CMK (cell line): ENCODE results near the gene MIA.
"Not testable (repeated sequence)": the region's sequence is repeated elsewhere in the genome, so short reads cannot be mapped to it uniquely, and the experiment has no call there.

Source experiments
- DNase-seq: peaks from one replicate; pipeline ENCODE4 v3.0.0-alpha.2; 2010; ENCODE audit warnings: low read depth

Gene MIA

GRCh38 chr19:40803857-40804782, 28.8 kb downstream of the MIA start:
- DNase-seq, result no peak

GRCh38 chr19:40804783-40805242, 29.5 kb downstream of the MIA start:
- no peak for DNase-seq

DNA sequence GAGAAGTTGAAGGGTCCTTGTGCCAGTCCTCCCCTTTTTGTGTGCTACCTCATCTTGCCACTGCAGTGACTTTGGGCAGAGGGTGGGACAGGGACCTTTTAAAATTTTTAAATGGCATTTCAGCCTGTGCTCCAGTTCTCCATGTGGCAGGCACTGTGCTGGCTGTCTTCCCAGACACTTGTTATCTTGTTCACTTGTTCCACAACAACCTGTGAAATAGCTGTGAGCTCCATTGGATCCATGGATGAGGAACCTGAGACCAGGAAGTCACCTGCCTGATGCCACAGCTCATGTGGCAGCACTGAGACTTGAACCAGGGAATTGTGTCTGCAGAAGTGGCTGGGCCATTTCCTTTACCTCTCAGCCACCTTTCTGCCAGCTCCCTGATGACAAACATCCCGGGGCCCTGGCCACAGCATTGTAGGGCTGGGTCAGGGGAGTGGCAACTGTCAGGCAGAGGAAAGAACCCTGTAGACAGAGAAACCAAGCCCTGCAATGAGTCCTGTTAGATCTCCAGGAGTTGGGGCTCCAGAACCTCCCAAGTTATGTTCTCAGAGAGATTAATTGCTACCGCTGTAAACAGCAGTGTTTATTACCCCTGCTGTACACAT, 30.0 kb downstream of the MIA start:
- no peak for DNase-seq

DNA sequence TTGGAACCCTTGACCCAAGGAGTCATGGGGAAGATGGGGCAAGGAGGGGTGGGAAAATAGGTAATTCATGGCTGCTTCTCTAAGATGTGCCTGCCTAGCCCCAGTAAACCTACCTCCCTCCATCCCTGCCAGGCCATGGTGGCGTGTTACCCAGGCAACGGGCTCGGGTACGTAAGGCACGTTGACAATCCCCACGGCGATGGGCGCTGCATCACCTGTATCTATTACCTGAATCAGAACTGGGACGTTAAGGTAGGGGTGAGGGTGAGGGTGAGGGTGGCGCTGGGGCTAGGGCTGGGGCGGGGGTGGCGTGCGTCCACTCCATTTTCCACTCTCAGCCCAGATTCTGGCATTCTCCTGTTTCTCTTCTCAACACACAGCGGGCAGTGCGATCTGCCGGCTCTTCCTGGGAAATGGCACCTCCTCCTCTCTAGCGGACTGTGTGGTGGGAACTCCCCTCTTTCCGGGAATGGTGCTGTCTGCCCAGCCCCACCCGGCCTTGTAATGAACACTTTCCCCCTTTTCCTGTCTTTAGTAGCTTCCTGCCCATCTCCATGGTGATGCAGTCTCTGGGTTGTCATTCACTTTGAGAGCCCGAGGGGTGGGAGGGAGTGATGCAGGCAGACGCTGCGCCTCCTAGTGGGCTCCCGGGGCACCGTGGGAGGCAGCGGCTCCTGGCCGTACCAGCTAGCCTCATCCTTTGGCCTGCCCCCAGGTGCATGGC, 31.3 kb downstream of the MIA start:
- DNase-seq, result peak; percentile 53

- no peak for DNase-seq
These were observed 32.1 kb downstream of the MIA start for GRCh38 chr19:40807147-40808020.

GRCh38 chr19:40808021-40808325, 32.7 kb downstream of the MIA start:
- no peak for DNase-seq

GRCh38 chr19:40808497-40808896, 33.2 kb downstream of the MIA start:
- DNase-seq, result no peak

GRCh38 chr19:40809358-40810086, 34.2 kb downstream of the MIA start:
- DNase-seq, result no peak

DNA sequence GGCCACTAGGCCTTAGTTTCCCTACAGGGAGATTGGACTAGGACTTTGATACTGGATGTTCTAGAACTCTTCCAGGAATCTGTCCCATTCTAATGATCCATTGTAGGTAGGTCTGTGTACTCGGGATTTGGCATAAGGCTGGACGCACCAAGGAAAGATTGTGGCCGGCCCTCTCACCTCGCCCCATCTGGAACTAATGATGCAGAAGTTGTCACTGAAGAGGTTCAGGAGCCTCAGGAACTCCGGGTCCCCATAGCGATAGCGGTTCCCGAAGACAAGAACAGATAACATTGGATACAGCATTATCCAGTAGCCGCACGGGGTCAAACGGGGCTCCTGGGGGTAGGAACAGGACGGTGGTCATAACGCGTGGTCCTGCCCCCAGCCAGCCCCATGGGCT, 34.8 kb downstream of the MIA start:
- DNase-seq, result no peak

DNA sequence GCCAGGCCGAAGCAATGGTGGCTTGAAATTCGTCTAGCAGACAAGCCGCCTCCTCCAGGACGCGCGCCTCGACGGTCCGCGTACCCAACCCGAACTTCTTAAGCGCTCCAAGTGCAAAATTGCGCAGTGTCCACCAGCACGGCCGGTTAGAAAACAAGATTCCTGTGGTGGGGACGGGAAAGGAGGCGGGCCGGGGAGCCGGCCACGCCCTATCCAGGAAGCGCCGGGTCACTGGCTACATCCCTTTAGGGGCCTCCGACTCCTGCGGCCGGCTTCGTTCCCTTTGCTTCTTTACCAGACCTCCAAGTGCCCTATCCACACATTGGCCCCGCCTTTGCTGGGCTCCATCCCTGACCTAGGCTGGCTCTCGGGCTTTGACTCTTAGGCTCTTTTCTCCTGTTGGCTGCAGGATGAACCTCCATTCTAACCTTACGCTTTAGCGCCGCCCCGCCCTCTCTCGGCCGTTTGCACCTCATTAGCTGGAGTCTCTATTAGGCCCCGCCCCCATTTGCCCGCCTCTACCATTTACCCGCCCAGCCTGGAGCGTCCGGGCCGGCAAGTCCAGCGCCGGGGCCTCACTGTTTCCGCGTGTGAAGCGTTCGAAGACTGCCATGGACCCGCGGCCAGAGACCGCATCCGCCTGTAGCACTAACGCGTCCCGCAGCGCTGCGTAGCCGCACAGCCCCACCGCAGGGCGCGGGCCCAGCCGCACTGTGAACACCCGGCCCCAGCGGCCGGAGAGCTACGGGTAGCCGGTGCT, 35.5 kb downstream of the MIA start:
- DNase-seq, result peak; percentile 70

- no peak for DNase-seq
These were observed 36.4 kb downstream of the MIA start for GRCh38 chr19:40811478-40812341.

DNA sequence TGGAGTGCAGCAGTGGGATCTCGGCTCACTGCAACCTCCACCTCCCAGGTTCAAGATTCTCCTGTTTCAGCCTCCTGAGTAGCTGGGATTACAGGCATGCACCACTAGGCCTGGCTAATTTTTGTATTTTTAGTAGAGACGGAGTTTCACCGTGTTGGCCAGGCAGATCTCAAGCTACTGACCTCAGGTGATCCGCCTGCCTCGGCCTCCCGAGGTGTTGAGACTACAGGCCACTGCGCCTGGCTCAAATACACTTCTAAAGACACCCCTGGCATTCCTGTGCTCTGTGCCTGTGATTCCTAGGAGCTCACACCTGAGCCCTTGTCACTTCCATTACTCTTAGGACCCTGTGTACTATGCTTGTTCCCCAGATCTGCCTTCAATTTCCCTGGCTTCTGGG, 37.2 kb downstream of the MIA start:
- not testable (repeated sequence) for DNase-seq

GRCh38 chr19:40813182-40813581, 37.9 kb downstream of the MIA start:
- no peak for DNase-seq

- DNase-seq, result no peak
These were observed 39.9 kb downstream of the MIA start for GRCh38 chr19:40815223-40815622.

DNA sequence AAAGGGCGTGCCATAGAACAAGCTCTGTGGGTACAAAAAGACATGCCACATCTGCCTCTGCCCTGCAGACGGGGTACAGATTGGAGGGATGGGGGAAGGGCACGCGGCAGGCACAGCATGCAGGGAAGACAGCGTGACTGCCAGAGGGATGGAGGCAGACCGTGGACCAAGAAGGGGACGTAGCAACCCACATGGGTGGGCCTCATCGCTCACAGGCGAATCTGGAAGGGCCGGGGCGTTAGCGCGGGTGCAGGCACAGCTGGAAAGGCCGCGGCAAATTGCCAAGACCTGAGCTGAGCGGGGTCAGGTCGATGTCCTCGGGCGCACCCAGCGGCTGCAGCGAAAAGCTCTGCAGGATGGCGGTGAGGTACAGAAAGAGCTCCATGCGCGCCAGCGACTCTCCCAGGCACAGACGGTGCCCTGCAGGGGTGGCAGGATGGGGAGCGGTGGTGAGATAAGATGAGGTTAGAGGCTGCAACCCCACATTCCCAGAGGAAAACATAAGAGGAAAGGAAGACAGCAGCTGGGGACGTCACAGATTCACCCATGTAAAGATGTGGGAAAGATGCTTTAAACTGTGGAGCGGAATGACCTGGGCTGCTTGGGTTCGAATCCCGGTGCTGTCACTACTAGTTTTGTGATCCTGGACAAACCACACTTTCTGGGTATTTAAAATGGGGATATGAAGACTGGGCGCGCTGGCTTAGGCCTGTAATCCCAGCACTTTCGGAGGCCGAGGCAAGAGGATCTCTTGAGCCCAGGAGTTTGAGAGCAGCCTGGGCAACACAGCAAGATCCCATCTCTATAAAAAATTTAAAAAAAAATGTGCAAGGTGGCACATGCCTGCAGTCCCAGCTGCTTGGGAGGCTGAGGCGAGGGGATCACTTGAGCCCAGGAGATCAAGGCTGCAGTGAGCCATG, 43.4 kb downstream of the MIA start:
- DNase-seq, result not testable (repeated sequence)

DNA sequence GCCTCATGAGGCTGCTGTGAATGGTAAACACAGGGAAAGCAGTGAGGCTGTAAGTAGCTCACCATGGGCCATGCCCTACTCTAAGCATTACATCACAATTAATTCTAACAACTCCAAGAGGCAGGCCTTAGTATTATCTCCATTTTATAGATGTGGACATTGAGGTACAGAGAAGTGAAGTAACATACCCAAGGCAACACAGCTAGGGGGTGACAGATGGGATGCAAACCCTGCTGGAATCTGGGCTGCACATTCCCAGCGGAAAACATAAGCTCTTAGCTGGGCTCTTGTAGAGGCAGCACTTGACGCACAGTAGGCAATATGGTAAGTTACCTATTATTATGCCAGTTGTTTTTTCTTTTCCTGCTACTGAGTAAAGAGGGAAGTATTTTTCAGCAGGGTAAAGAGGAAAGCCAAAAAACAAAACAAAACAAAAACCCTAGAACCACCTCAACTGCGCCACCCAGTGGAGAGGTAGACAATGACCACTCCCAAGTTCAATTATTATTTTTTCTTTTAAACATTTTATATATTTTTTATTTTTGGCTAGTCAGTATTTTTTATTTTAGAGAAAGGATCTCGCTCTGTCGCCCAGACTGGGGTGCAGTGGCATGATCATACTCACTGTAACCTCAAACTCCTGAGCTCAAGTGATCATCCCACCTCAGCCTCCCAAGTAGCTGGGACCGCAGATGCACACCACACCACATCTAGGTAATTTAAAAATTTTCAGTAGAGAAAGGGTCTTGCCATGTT, 44.3 kb downstream of the MIA start:
- not testable (repeated sequence) for DNase-seq

- no peak for DNase-seq
These were observed 46.8 kb downstream of the MIA start for GRCh38 chr19:40822161-40822560.
